Activated B cell treated with CpG ODN at 0.5 μM for 24 hours (primary cell): Measurements from ENCODE around the gene RYR1. TPM values are rescaled to one million over a fixed set of nuclear protein-coding genes. Genes with fewer than 3 reads are reported as not detected.
"Not testable (repeated sequence)": the region's sequence is repeated elsewhere in the genome, so short reads cannot be mapped to it uniquely, and the experiment has no call there.

Experiments used
- ATAC-seq: fragments of 200-7000 bp; cut with Tn5 transposase; one replicate; pipeline ENCODE4 v1.10.0; 2021; ENCODE audit warnings: low read depth, mild to moderate bottlenecking, moderate library complexity
- CTCF ChIA-PET: fragments of 350-600 bp; sonication (Branson Sonifier 250); formaldehyde crosslinking; loops from one replicate; lab custom pipeline; 2021; ENCODE audit warnings: antibody characterized with exemption; lab: Charles Lee
- POLR2A ChIA-PET: fragments of 350-600 bp; sonication (Branson Sonifier 250); formaldehyde crosslinking; loops from one replicate; lab custom pipeline; 2021; ENCODE audit warnings: antibody characterized with exemption; lab: Charles Lee
- DNase-seq: peaks from one replicate; pipeline ENCODE4 v3.0.0; 2022
- H3K27ac Mint-ChIP-seq: one replicate; pipeline ENCODE4 v1.8.0; 2020; ENCODE audit warnings: mixed read lengths
- H3K27me3 Mint-ChIP-seq: one replicate; pipeline ENCODE4 v1.8.0; 2021; ENCODE audit warnings: mixed read lengths
- H3K36me3 Mint-ChIP-seq: one replicate; pipeline ENCODE4 v1.8.0; 2021; ENCODE audit warnings: low read depth, mixed read lengths
- H3K4me1 Mint-ChIP-seq: one replicate; pipeline ENCODE4 v1.8.0; 2021; ENCODE audit warnings: mixed read lengths
- H3K4me3 Mint-ChIP-seq: one replicate; pipeline ENCODE4 v1.8.0; 2020; ENCODE audit warnings: mild to moderate bottlenecking, mixed read lengths
- H3K9me3 Mint-ChIP-seq: one replicate; pipeline ENCODE4 v1.8.0; 2020; ENCODE audit warnings: mixed read lengths
- CTCF ChIP-seq: fragments of 200-600 bp; IDR thresholded peaks from one replicate; pipeline ENCODE4 v1.8.0; 2022; ENCODE audit warnings: antibody characterized with exemption, mild to moderate bottlenecking
- intact Hi-C: fragments of 100-400 bp; cut with micrococcal nuclease; formaldehyde crosslinking; loops from one replicate; pipeline ENCODE4 v1.15.1; 2024
- total RNA-seq: library from RNA; stranded (reverse); gene quantifications from 2 replicates; pipeline ENCODE4 v1.2.3, GENCODE V29; 2022

The RYR1 gene
- total RNA-seq, 1 donor from 2014 or later, result 4.1 TPM

GRCh38 chr19:38571682-38572081, 138.2 kb downstream of the RYR1 start:
- ATAC-seq, result no peak
- H3K9me3 Mint-ChIP-seq, result no peaks in the 10 kb centered on the region
- no peak overlapping the region for H3K27ac Mint-ChIP-seq
- ChIA-PET POLR2A (interaction anchor here (0.5 kb wide), 1 partner anchor 145 kb away, joined by 3 read pairs; no protein-coding TSS in a partner anchor), CTCF (no interaction called here)
- TF ChIP-seq CTCF, result no peak
- no peak overlapping the region for H3K4me3 Mint-ChIP-seq
- no peak for DNase-seq
- intact Hi-C loops, result no loop called here
- peaks cover 3% of the 10 kb centered on the region for H3K4me1 Mint-ChIP-seq
- no peaks in the 10 kb centered on the region for H3K36me3 Mint-ChIP-seq
- peaks cover 3% of the 10 kb centered on the region for H3K27me3 Mint-ChIP-seq

GRCh38 chr19:38577826-38578225, 144.3 kb downstream of the RYR1 start:
- H3K4me3 Mint-ChIP-seq, result no peak overlapping the region
- no peaks in the 10 kb centered on the region for H3K9me3 Mint-ChIP-seq
- no peaks in the 10 kb centered on the region for H3K36me3 Mint-ChIP-seq
- no peak for TF ChIP-seq CTCF
- peaks cover 5% of the 10 kb centered on the region for H3K4me1 Mint-ChIP-seq
- no peaks in the 10 kb centered on the region for H3K27me3 Mint-ChIP-seq
- DNase-seq, result no peak
- intact Hi-C loops, result no loop called here
- ChIA-PET POLR2A (no interaction called here), CTCF (no interaction called here)
- ATAC-seq, result no peak
- no peak overlapping the region for H3K27ac Mint-ChIP-seq

GRCh38 chr19:38579304-38579703, 145.8 kb downstream of the RYR1 start:
- H3K9me3 Mint-ChIP-seq, DNase-seq, intact Hi-C loops, H3K27me3 Mint-ChIP-seq, H3K36me3 Mint-ChIP-seq, H3K4me3 Mint-ChIP-seq, CTCF ChIA-PET, H3K27ac Mint-ChIP-seq, ATAC-seq: not testable (repeated sequence)
- POLR2A ChIA-PET, result interaction anchor here (0.7 to 1.0 kb wide), 3 partner anchors 20 to 39 kb away, joined by 3 to 5 read pairs (median 3); partner anchors contain the start of gene MAP4K1
- peaks cover 12% of the 10 kb centered on the region for H3K4me1 Mint-ChIP-seq

GRCh38 chr19:38580080-38580479, 146.6 kb downstream of the RYR1 start:
- Mint-ChIP-seq H3K36me3 (no peaks in the 10 kb centered on the region), H3K27me3 (no peaks in the 10 kb centered on the region), H3K4me1 (peaks cover 12% of the 10 kb centered on the region), H3K9me3 (no peaks in the 10 kb centered on the region), H3K27ac (no peak overlapping the region), H3K4me3 (no peak overlapping the region)
- ChIA-PET POLR2A (interaction anchor here (0.7 to 1.0 kb wide), 3 partner anchors 11 to 38 kb away, joined by 3 to 6 read pairs (median 5); partner anchors contain the start of gene MAP4K1), CTCF (no interaction called here)
- TF ChIP-seq CTCF, result no peak
- DNase-seq, result no peak
- intact Hi-C loops, result no loop called here
- no peak for ATAC-seq

GRCh38 chr19:38583219-38583984, 149.9 kb downstream of the RYR1 start:
- peaks cover 12% of the 10 kb centered on the region for H3K4me1 Mint-ChIP-seq
- H3K4me3 Mint-ChIP-seq, result peak overlapping the region; percentile 5
- H3K36me3 Mint-ChIP-seq, result peaks cover 22% of the 10 kb centered on the region
- intact Hi-C loops, result loop anchor here (1.0 kb wide), 1 partner anchor 26 kb away; no protein-coding TSS in a partner anchor
- peak overlapping the region; percentile 37 for H3K27ac Mint-ChIP-seq
- ChIA-PET CTCF (no interaction called here), POLR2A (interaction anchor here (0.7 to 1.1 kb wide), 2 partner anchors 22 to 26 kb away, joined by 5 read pairs; no protein-coding TSS in a partner anchor)
- H3K9me3 Mint-ChIP-seq, result no peaks in the 10 kb centered on the region
- ATAC-seq (peak; percentile 81), DNase-seq (peak; percentile 25)
- H3K27me3 Mint-ChIP-seq, result no peaks in the 10 kb centered on the region
- no peak for TF ChIP-seq CTCF
